ENCODE results near the gene UGT2B15.
"Not testable (repeated sequence)": the region's sequence is repeated elsewhere in the genome, so short reads cannot be mapped to it uniquely, and the experiment has no call there.

Gene UGT2B15

GRCh38 chr4:68670479-68670939, at the start of gene UGT2B15:
Gene UGT2B15 (minus strand): TSS chr4:68670652. CDS start chr4:68670618, 34 bp downstream.
- not testable (repeated sequence) for DNase-seq

- no peak for DNase-seq
Observed at GRCh38 chr4:68719075-68719473, 48.6 kb upstream of the UGT2B15 start.

- DNase-seq: no peak
Observed at GRCh38 chr4:68718447-68719074, 48.1 kb upstream of the UGT2B15 start.

GRCh38 chr4:68717999-68718398, 47.5 kb upstream of the UGT2B15 start:
- DNase-seq: no peak

- DNase-seq: no peak
Observed at GRCh38 chr4:68714400-68714799, 43.9 kb upstream of the UGT2B15 start.

- no peak for DNase-seq
Observed at GRCh38 chr4:68712207-68712606, 41.8 kb upstream of the UGT2B15 start.

- no peak for DNase-seq
Observed at GRCh38 chr4:68708566-68708965, 38.1 kb upstream of the UGT2B15 start.

- not testable (repeated sequence) for DNase-seq
Observed at GRCh38 chr4:68703168-68703567, 32.7 kb upstream of the UGT2B15 start.

- no peak for DNase-seq
Observed at GRCh38 chr4:68700152-68700551, 29.7 kb upstream of the UGT2B15 start.

- DNase-seq: no peak
Observed at GRCh38 chr4:68693325-68694075, 23.0 kb upstream of the UGT2B15 start.

- no peak for DNase-seq
Observed at GRCh38 chr4:68691186-68691585, 20.7 kb upstream of the UGT2B15 start.

GRCh38 chr4:68683034-68683433, 12.6 kb upstream of the UGT2B15 start:
- no peak for DNase-seq

GRCh38 chr4:68681298-68681697, 10.8 kb upstream of the UGT2B15 start:
- not testable (repeated sequence) for DNase-seq

- no peak for DNase-seq
Observed at GRCh38 chr4:68673143-68673542, 2.7 kb upstream of the UGT2B15 start.

- DNase-seq: not testable (repeated sequence)
Observed at GRCh38 chr4:68671217-68671616, 765 bp upstream of the UGT2B15 start.

GRCh38 chr4:68668537-68669163, 1.8 kb downstream of the UGT2B15 start:
- not testable (repeated sequence) for DNase-seq

- DNase-seq: not testable (repeated sequence)
Observed at GRCh38 chr4:68667551-68667950, 2.9 kb downstream of the UGT2B15 start.

- DNase-seq: not testable (repeated sequence)
Observed at GRCh38 chr4:68664721-68665120, 5.7 kb downstream of the UGT2B15 start.

GRCh38 chr4:68662836-68663574, 7.4 kb downstream of the UGT2B15 start:
- not testable (repeated sequence) for DNase-seq

- no peak for DNase-seq
Observed at GRCh38 chr4:68658672-68659071, 11.8 kb downstream of the UGT2B15 start.

GRCh38 chr4:68657022-68657594, 13.3 kb downstream of the UGT2B15 start:
- not testable (repeated sequence) for DNase-seq

- DNase-seq: not testable (repeated sequence)
Observed at GRCh38 chr4:68656445-68656973, 13.9 kb downstream of the UGT2B15 start.
